ENCODE results near the gene CIART. TPM values are rescaled to one million over a fixed set of nuclear protein-coding genes. Genes with fewer than 3 reads are reported as not detected.
"Not testable (repeated sequence)": the region's sequence is repeated elsewhere in the genome, so short reads cannot be mapped to it uniquely, and the experiment has no call there.

The CIART gene
- total and polyA plus RNA-seq, 2 donors (not counting 3 experiments of a cell fraction or from before 2014, with no cell fraction given), result 2.4 to 4.3 TPM

- no TSS peak for BruUV-seq (replicated peaks)
- Histone ChIP-seq H4K20me1 (replicated peaks; ENCODE audit: control insufficient read depth, extremely low read depth, insufficient read depth, low read length) (no peaks in the 10 kb centered on the region), H3K9me1 (replicated peaks; ENCODE audit: control insufficient read depth, extremely low read depth, insufficient read depth, low read length) (no peaks in the 10 kb centered on the region), H3K27me3 (ENCODE audit: control insufficient read depth in 2 of 2, insufficient read depth in 2 of 2, low read length in 2 of 2) (no peaks in the 10 kb centered on the region), H3K36me3 (ENCODE audit: control insufficient read depth in 2 of 2, extremely low read depth in 1 of 2, insufficient read depth in 2 of 2, low read length in 2 of 2) (peaks cover 12% of the 10 kb centered on the region in 2 experiments), H3K9ac (replicated peaks; ENCODE audit: extremely low read depth, insufficient read depth, low read length) (no peak overlapping the region), H3K4me3 (replicated peaks in 1 of 3; ENCODE audit: insufficient read depth in 1 of 3, low read depth in 1 of 3, low read length in 3 of 3) (no peak overlapping the region), H3K27ac (ENCODE audit: insufficient read depth, low read depth, low read length) (no peak overlapping the region), H3K4me1 (ENCODE audit: control insufficient read depth, extremely low read depth, insufficient read depth, low read length) (no peaks in the 10 kb centered on the region), H3K9me3 (replicated peaks; ENCODE audit: control insufficient read depth, insufficient read depth, low read length) (no peaks in the 10 kb centered on the region), H2AFZ (ENCODE audit: low read depth, low read length) (no peak overlapping the region), H3K4me2 (ENCODE audit: insufficient read depth, low read length) (no peak overlapping the region), H3K79me2 (ENCODE audit: control insufficient read depth, insufficient read depth, low read length) (peaks cover 2% of the 10 kb centered on the region)
- ChIA-PET CTCF (no interaction called here), POLR2A (no interaction called here)
- intact Hi-C loops (cut with micrococcal nuclease) (no loop called here), dilution Hi-C loops (cut with MboI; ENCODE audit: extremely low pct_ligation_motif_present, low sequenced_read_pairs) (no loop called here)
- no peak for DNase-seq (ENCODE audit: low read depth, low spot score)
- TF ChIP-seq JUN (IDR thresholded peaks at IDR 0.05; ENCODE audit: borderline replicate concordance, insufficient read depth, insufficient read length, low read depth), result no peak
- TF ChIP-seq POLR2AphosphoS5 (IDR thresholded peaks at IDR 0.05; ENCODE audit: insufficient read depth, low read depth, low read length), result no peak
- no peak for TF ChIP-seq GATA2 (IDR thresholded peaks at IDR 0.05; ENCODE audit: insufficient read depth, insufficient read length, low read depth, low read length)
- TF ChIP-seq POLR2A (IDR thresholded peaks at IDR 0.05; ENCODE audit: low read depth, low read length), result no peak
- no peak for TF ChIP-seq EZH2 (IDR thresholded peaks at IDR 0.05; ENCODE audit: borderline replicate concordance, low read depth, low read length, severe bottlenecking)
- TF ChIP-seq MYC (IDR thresholded peaks at IDR 0.05; ENCODE audit: low read depth, low read length), result no peak
- no peak for TF ChIP-seq CTCF (IDR thresholded peaks at IDR 0.05; ENCODE audit: extremely low read depth in 1 of 2, insufficient read depth in 1 of 2, low read depth in 1 of 2, low read length in 2 of 2)
- no peak for FAIRE-seq
Observed at GRCh38 chr1:150302902-150303301, 20.5 kb downstream of the CIART start.

DNA sequence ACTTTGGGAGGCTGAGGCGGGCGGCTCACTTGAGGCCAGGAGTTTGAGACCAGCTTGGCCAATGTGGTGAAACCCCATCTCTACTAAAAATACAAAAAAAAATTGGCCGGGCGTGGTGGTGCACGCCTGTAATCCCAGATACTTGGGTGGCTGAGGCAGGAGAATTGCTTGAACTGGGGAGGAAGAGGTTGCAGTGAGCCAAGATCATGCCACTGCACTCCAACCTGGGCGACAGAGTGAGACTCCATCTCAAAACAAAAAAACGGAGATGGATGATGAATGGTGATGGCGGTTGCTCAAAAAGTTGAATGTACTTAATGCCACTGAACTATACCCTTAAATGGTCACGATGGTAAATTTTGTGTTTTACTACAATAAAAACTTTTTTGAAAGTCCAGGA is 26.2 kb downstream of the CIART start:
- dilution Hi-C loops (cut with MboI; ENCODE audit: extremely low pct_ligation_motif_present, low sequenced_read_pairs); FAIRE-seq; DNase-seq (ENCODE audit: low read depth, low spot score); intact Hi-C loops (cut with micrococcal nuclease); H3K27ac ChIP-seq (ENCODE audit: insufficient read depth, low read depth, low read length); H4K20me1 ChIP-seq (replicated peaks; ENCODE audit: control insufficient read depth, extremely low read depth, insufficient read depth, low read length); H3K4me3 ChIP-seq (replicated peaks in 1 of 3; ENCODE audit: insufficient read depth in 1 of 3, low read depth in 1 of 3, low read length in 3 of 3); H3K9ac ChIP-seq (replicated peaks; ENCODE audit: extremely low read depth, insufficient read depth, low read length); H3K79me2 ChIP-seq (ENCODE audit: control insufficient read depth, insufficient read depth, low read length); H3K9me3 ChIP-seq (replicated peaks; ENCODE audit: control insufficient read depth, insufficient read depth, low read length); H3K27me3 ChIP-seq (ENCODE audit: control insufficient read depth in 2 of 2, insufficient read depth in 2 of 2, low read length in 2 of 2); H3K36me3 ChIP-seq (ENCODE audit: control insufficient read depth in 2 of 2, extremely low read depth in 1 of 2, insufficient read depth in 2 of 2, low read length in 2 of 2); BruUV-seq (replicated peaks); H2AFZ ChIP-seq (ENCODE audit: low read depth, low read length); CTCF ChIA-PET; H3K9me1 ChIP-seq (replicated peaks; ENCODE audit: control insufficient read depth, extremely low read depth, insufficient read depth, low read length); POLR2A ChIA-PET; H3K4me1 ChIP-seq (ENCODE audit: control insufficient read depth, extremely low read depth, insufficient read depth, low read length); H3K4me2 ChIP-seq (ENCODE audit: insufficient read depth, low read length): not testable (repeated sequence)
